SK-N-MC (cell line): ENCODE data around the gene SLC19A2.

ENCODE experiments used
- FOXP2 ChIP-seq: optimal IDR thresholded peaks from 2 replicates; pipeline ENCODE3; 2011; ENCODE audit warnings: mild to moderate bottlenecking, moderate library complexity; ENCODE audit not compliant: insufficient read depth; ENCODE audit errors: extremely low read length, control extremely low read depth
- POLR2AphosphoS5 ChIP-seq: IDR thresholded peaks from 2 replicates; pipeline ENCODE4 v1.6.1; 2012; ENCODE audit warnings: mild to moderate bottlenecking, low read depth, low read length, borderline replicate concordance

GRCh38 chr1:169511316-169512005, 25.7 kb upstream of the SLC19A2 start:
- TF ChIP-seq POLR2AphosphoS5 (no peak), FOXP2 (no peak)
